DND-41 (cell line): ENCODE measurements around the gene HSPA1L.

Source experiments
- ATAC-seq: fragments of 200-7000 bp; cut with Tn5 transposase; 3 replicates; pipeline ENCODE4 v1.9.1; 2021; ENCODE audit warnings: low read depth; ENCODE audit not compliant: insufficient read depth
- DNase-seq: peaks from one replicate; pipeline ENCODE4 v3.0.0-alpha.2; 2020
- H2AFZ ChIP-seq: 2 replicates; pipeline ENCODE4 v1.6.0; 2012; ENCODE audit warnings: low read depth, low read length
- H3K27ac ChIP-seq: 2 replicates; pipeline ENCODE4 v1.5.1; 2012; ENCODE audit warnings: low read length, inconsistent platforms
- H3K27me3 ChIP-seq: fragments of 200-600 bp; sonication (generic); 2 replicates; pipeline ENCODE4 v1.6.0; 2012; ENCODE audit warnings: low read length, mild to moderate bottlenecking, inconsistent platforms; ENCODE audit not compliant: insufficient read depth, poor library complexity
- H3K36me3 ChIP-seq: 2 replicates; pipeline ENCODE4 v1.5.1; 2012; ENCODE audit warnings: low read length, inconsistent platforms; ENCODE audit not compliant: insufficient read depth
- H3K4me1 ChIP-seq: 2 replicates; pipeline ENCODE4 v1.5.1; 2012; ENCODE audit warnings: mild to moderate bottlenecking, low read length; ENCODE audit not compliant: insufficient read depth
- H3K4me2 ChIP-seq: 2 replicates; pipeline ENCODE4 v1.6.0; 2012; ENCODE audit warnings: mild to moderate bottlenecking, moderate library complexity, low read length, inconsistent platforms; ENCODE audit not compliant: insufficient read depth
- H3K4me3 ChIP-seq, 2 experiments: fragments of 200-600 bp in 1 of 2; shearing (Covaris generic) in 1 of 2; 2 replicates each; pipeline ENCODE4 v1.5.1; 2012 to 2016; ENCODE audit warnings: inconsistent platforms in 2 of 2, low read length in 2 of 2, mild to moderate bottlenecking in 2 of 2, low read depth in 1 of 2, moderate library complexity in 1 of 2
- H3K79me2 ChIP-seq: 2 replicates; pipeline ENCODE4 v1.6.0; 2012; ENCODE audit warnings: low read length, inconsistent platforms; ENCODE audit not compliant: insufficient read depth
- H3K9ac ChIP-seq: 2 replicates; pipeline ENCODE4 v1.6.0; 2012; ENCODE audit warnings: low read depth, mild to moderate bottlenecking, inconsistent platforms, low read length, moderate library complexity
- H3K9me3 ChIP-seq: 2 replicates; pipeline ENCODE4 v1.5.1; 2012; ENCODE audit warnings: low read length, moderate library complexity, mild to moderate bottlenecking, inconsistent platforms; ENCODE audit not compliant: insufficient read depth, severe bottlenecking
- H4K20me1 ChIP-seq: 2 replicates; pipeline ENCODE4 v1.6.0; 2012; ENCODE audit warnings: low read length; ENCODE audit not compliant: insufficient read depth
- EZH2 ChIP-seq: IDR thresholded peaks from 3 replicates; pipeline ENCODE4 v1.6.1; 2012; ENCODE audit warnings: borderline replicate concordance, low read depth, mild to moderate bottlenecking, moderate library complexity, low read length, inconsistent platforms; ENCODE audit not compliant: severe bottlenecking
- TF ChIP-seq, protein P1 (sequence below): IDR thresholded peaks from 2 replicates; pipeline ENCODE4 v1.5.1; 2012; ENCODE audit warnings: borderline replicate concordance, low read length, moderate library complexity, mild to moderate bottlenecking; ENCODE audit not compliant: poor library complexity, severe bottlenecking; ENCODE audit errors: extremely low read depth

The HSPA1L gene

DNA sequence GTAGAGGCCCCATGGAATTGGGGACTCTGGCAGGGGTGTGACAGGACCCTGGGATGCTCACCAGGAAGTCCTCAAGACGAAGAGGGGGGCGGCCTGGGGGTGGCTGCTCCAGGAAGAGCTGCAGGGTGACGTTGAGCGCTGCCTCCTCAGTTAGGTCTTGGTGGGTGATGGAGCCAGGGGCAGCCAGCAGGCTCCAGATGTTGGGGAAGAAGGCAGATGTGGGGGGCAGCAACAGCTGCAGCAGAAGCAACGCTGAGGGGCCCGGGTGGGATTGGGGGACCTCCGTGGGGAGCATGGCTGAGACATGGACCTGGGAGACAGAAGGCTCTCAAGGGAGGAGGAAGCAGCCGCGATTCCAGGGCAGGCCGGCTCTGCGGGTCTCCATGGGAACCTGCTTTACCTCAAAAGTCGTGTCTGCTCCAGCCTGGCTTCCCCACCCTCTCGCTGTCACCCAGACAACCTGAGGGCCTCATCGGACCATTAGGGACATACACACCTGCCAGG, 38.5 kb downstream of the HSPA1L start:
- no peak overlapping the region for H2AFZ ChIP-seq
- peaks cover 41% of the 10 kb centered on the region for H3K36me3 ChIP-seq
- ATAC-seq (peak; percentile 3; the same call in 1 of the 3 replicates), DNase-seq (no peak)
- H3K4me1 ChIP-seq = peaks cover 16% of the 10 kb centered on the region
- H3K27ac ChIP-seq = no peak overlapping the region
- H3K9me3 ChIP-seq = no peaks in the 10 kb centered on the region
- H4K20me1 ChIP-seq = peaks cover 5% of the 10 kb centered on the region; the same call in 1 of the 2 replicates
- H3K4me3 ChIP-seq = no peak overlapping the region
- H3K9ac ChIP-seq = no peak overlapping the region
- no peak overlapping the region for H3K4me2 ChIP-seq
- no peak for TF ChIP-seq EZH2
- TF ChIP-seq, protein P1, sequence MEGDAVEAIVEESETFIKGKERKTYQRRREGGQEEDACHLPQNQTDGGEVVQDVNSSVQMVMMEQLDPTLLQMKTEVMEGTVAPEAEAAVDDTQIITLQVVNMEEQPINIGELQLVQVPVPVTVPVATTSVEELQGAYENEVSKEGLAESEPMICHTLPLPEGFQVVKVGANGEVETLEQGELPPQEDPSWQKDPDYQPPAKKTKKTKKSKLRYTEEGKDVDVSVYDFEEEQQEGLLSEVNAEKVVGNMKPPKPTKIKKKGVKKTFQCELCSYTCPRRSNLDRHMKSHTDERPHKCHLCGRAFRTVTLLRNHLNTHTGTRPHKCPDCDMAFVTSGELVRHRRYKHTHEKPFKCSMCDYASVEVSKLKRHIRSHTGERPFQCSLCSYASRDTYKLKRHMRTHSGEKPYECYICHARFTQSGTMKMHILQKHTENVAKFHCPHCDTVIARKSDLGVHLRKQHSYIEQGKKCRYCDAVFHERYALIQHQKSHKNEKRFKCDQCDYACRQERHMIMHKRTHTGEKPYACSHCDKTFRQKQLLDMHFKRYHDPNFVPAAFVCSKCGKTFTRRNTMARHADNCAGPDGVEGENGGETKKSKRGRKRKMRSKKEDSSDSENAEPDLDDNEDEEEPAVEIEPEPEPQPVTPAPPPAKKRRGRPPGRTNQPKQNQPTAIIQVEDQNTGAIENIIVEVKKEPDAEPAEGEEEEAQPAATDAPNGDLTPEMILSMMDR = no peak
- no peaks in the 10 kb centered on the region for H3K27me3 ChIP-seq
- H3K79me2 ChIP-seq = no peaks in the 10 kb centered on the region

DNA sequence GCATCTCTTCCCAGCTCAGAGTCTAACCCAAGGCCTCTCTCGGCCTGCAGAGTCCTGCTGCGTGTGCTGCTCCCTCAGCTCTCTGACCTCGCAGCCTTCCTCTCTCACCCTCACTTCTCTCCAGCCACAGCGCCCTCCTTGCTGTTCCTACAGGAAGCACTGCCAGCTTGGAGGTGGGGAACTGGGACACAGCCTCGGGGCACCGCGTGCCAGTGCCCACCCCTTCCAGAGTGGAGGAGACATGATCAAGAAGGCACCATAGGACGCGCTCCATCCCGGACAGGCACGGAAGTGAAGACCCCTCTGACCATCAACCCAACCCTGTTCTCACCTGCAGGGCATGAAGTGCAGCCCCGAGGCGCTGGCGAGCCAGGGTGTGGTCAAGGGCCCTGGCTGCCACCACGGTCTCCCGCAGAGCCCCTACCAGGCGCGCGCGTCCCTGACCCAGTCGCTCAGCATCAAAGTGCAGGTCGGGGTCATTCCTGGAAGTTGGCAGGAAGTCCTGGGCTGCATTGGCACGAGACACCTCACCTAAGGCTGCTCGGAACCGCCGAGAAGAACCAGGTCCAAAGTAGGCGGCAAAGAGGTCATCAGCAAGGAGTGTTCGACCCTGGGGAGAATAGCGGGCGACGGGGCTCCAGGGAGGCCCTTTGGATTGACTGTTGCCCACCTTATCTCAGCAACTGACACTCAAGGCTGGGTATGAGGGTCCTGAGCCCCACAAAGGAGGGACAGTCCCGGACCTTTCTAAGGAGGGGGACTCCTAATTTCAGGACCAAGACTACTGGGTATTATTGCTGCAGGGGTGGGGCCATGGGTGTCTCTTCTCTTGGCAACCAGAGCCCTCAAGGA, 39.2 kb downstream of the HSPA1L start:
- Histone ChIP-seq H2AFZ (no peak overlapping the region), H3K79me2 (no peaks in the 10 kb centered on the region), H3K4me1 (peaks cover 16% of the 10 kb centered on the region), H3K4me2 (no peak overlapping the region), H4K20me1 (peaks cover 5% of the 10 kb centered on the region; the same call in 1 of the 2 replicates), H3K27me3 (no peaks in the 10 kb centered on the region), H3K4me3 (no peak overlapping the region), H3K27ac (no peak overlapping the region), H3K9ac (no peak overlapping the region), H3K36me3 (peaks cover 35% of the 10 kb centered on the region), H3K9me3 (no peaks in the 10 kb centered on the region)
- ATAC-seq = 0 out of 3 replicates have a peak, but pooled peaks have one; percentile 1
- TF ChIP-seq, protein P1 = no peak
- TF ChIP-seq EZH2 = no peak
- DNase-seq = no peak

DNA sequence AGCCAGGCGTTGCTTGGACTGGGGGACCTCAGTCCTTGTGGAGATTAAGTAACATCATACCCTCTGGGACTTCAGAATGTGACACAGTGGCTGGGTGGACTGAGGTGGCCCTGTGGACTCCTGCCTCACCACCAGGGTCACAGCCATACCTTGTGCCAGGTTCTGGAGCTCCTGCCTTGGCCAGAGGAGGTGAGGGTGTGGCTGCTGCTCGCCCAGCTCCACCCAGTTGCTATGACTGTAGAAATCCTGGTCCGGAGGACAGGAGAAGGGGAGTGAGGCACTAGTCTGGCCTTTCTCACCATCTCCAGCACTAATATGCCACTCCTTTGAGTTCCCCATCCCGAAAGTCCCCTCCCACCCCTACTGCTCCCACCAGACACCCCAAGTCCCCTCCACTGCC, 39.9 kb downstream of the HSPA1L start:
- Histone ChIP-seq H3K4me3 (no peak overlapping the region), H3K36me3 (peaks cover 28% of the 10 kb centered on the region), H3K9me3 (no peaks in the 10 kb centered on the region), H3K27ac (no peak overlapping the region), H3K4me2 (no peak overlapping the region), H3K9ac (no peak overlapping the region), H3K79me2 (no peaks in the 10 kb centered on the region), H4K20me1 (peaks cover 2% of the 10 kb centered on the region; the same call in 1 of the 2 replicates), H2AFZ (no peak overlapping the region), H3K4me1 (peaks cover 16% of the 10 kb centered on the region), H3K27me3 (no peaks in the 10 kb centered on the region)
- TF ChIP-seq, protein P1 = no peak
- TF ChIP-seq EZH2 = no peak
- ATAC-seq = no peak
- DNase-seq = no peak
